Parathyroid adenoma (tissue), 2 donors: Measurements from ENCODE around the gene P2RX5.
"Not testable (repeated sequence)": the region's sequence is repeated elsewhere in the genome, so short reads cannot be mapped to it uniquely, and the experiment has no call there.

ENCODE experiments used
- H2AFZ ChIP-seq: fragments of 300-600 bp; sonication (generic); one replicate; pipeline ENCODE4 v1.7.0; 2017; ENCODE audit warnings: antibody characterized with exemption, mild to moderate bottlenecking
- H3K27ac ChIP-seq: fragments of 300-600 bp; sonication (generic); one replicate; pipeline ENCODE4 v1.7.0; 2017
- H3K27me3 ChIP-seq: fragments of 300-600 bp; sonication (generic); one replicate; pipeline ENCODE4 v1.7.0; 2017; ENCODE audit warnings: low read length; ENCODE audit not compliant: control insufficient read depth, insufficient read depth
- H3K36me3 ChIP-seq: fragments of 300-600 bp; sonication (generic); one replicate; pipeline ENCODE4 v1.7.0; 2017; ENCODE audit warnings: low read length; ENCODE audit not compliant: control insufficient read depth, insufficient read depth
- H3K4me1 ChIP-seq: fragments of 300-600 bp; sonication (generic); one replicate; pipeline ENCODE4 v1.7.0; 2017; ENCODE audit warnings: control low read depth
- H3K4me2 ChIP-seq: fragments of 300-600 bp; sonication (generic); one replicate; pipeline ENCODE4 v1.7.0; 2017; ENCODE audit warnings: low read length
- H3K4me3 ChIP-seq: fragments of 300-600 bp; sonication (generic); one replicate; pipeline ENCODE4 v1.7.0; 2017; ENCODE audit warnings: low read depth, low read length
- H3K79me2 ChIP-seq: fragments of 300-600 bp; sonication (generic); one replicate; pipeline ENCODE4 v1.7.0; 2017; ENCODE audit warnings: control low read depth
- H3K9ac ChIP-seq: fragments of 300-600 bp; sonication (generic); one replicate; pipeline ENCODE4 v1.7.0; 2017; ENCODE audit warnings: mild to moderate bottlenecking
- H3K9me3 ChIP-seq: fragments of 300-600 bp; sonication (generic); one replicate; pipeline ENCODE4 v1.7.0; 2017; ENCODE audit warnings: low read length; ENCODE audit not compliant: control insufficient read depth
- TF ChIP-seq, protein P1 (sequence below): fragments of 300-600 bp; sonication (generic); IDR thresholded peaks from one replicate; pipeline ENCODE4 v1.7.0; 2017; ENCODE audit warnings: antibody characterized with exemption, mild to moderate bottlenecking
- donor health status: primary hyperparathyroidism.

The P2RX5 gene

DNA sequence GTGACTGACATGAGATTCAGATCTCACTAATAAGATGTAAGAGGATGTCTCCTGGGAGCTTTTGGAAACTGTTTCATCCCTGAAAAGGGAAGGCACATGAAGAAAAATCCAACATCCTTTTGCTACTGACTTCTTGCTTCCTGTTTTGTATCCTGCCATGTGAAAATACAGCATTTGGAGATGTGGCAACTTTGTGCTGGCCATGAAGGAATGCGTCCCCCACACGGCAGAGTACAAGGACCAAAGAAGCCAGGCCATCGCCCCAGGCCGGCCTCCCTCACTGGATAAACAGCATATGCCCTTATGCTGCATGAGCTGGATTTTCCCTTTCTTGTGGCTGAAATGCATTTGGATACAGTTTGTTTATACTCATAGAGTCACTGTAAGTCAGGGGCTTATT is 22.2 kb upstream of the P2RX5 start:
- no peaks in the 10 kb centered on the region for H3K36me3 ChIP-seq
- H2AFZ ChIP-seq: no peak overlapping the region
- TF ChIP-seq, protein P1, sequence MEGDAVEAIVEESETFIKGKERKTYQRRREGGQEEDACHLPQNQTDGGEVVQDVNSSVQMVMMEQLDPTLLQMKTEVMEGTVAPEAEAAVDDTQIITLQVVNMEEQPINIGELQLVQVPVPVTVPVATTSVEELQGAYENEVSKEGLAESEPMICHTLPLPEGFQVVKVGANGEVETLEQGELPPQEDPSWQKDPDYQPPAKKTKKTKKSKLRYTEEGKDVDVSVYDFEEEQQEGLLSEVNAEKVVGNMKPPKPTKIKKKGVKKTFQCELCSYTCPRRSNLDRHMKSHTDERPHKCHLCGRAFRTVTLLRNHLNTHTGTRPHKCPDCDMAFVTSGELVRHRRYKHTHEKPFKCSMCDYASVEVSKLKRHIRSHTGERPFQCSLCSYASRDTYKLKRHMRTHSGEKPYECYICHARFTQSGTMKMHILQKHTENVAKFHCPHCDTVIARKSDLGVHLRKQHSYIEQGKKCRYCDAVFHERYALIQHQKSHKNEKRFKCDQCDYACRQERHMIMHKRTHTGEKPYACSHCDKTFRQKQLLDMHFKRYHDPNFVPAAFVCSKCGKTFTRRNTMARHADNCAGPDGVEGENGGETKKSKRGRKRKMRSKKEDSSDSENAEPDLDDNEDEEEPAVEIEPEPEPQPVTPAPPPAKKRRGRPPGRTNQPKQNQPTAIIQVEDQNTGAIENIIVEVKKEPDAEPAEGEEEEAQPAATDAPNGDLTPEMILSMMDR: no peak
- no peak overlapping the region for H3K4me2 ChIP-seq
- H3K27ac ChIP-seq: no peak overlapping the region
- H3K9ac ChIP-seq: no peak overlapping the region
- H3K4me3 ChIP-seq: no peak overlapping the region
- H3K9me3 ChIP-seq: no peaks in the 10 kb centered on the region
- peaks cover 7% of the 10 kb centered on the region for H3K79me2 ChIP-seq
- peaks cover 4% of the 10 kb centered on the region for H3K4me1 ChIP-seq
- no peaks in the 10 kb centered on the region for H3K27me3 ChIP-seq

DNA sequence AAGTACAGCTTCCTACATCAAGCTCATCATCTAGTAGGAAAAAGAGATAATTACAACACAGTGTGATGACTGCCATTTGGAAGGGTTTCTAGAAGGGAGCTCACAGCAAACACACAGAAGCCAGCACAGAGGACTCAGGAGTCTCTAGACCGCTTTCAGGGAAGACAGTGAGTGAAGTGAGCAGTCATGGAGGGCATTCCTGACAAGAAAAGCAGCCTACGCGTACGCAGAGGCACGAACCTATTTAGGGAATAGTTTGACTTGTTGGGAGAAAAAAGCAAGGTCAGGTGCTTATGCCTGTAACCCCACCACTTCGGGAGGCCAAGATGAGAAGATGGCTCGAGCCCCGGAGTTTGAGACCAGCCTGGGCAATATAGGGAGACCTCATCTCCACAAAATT is 19.3 kb upstream of the P2RX5 start:
- Histone ChIP-seq H3K9me3 (no peaks in the 10 kb centered on the region), H3K36me3 (no peaks in the 10 kb centered on the region)

DNA sequence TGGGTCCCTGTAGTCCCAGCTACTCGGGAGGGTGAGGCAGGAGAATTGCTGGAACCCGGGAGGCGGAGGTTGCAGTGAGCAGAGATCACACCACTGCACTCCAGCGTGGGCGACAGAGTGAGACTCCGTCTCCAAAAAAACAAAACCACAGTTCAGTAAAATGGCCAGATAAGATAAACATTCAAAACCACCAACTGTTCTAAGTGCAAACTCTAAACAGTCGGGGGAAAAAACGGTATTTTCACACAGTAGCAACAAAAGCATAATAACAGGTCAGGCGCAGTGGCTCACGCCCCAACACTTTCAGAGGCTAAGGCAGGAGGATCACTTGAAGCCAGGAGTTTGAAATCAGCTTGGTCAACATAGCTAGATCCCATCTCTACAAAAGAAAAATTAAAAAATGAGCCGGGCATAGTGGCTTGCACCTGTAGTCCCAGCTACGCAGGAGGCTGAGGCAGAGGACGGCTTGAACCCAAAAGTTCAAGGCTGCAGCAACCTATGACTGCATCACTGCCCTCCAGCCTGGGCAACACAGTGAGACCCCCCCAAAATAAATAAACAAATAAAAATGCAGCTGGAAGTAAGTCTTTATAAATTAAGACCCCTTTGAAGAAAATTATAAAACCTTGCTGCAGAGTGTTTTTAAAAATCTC is 17.0 kb upstream of the P2RX5 start:
- no peaks in the 10 kb centered on the region for H3K9me3 ChIP-seq
- H3K27ac ChIP-seq: no peak overlapping the region
- no peaks in the 10 kb centered on the region for H3K79me2 ChIP-seq
- H3K9ac ChIP-seq: no peak overlapping the region
- H3K27me3 ChIP-seq: no peaks in the 10 kb centered on the region
- no peak overlapping the region for H3K4me2 ChIP-seq
- no peak overlapping the region for H3K4me3 ChIP-seq
- H3K36me3 ChIP-seq: no peaks in the 10 kb centered on the region
- H2AFZ ChIP-seq: no peak overlapping the region
- TF ChIP-seq, protein P1: no peak
- no peaks in the 10 kb centered on the region for H3K4me1 ChIP-seq

More for the DNA sequence above, 19.3 kb upstream of the P2RX5 start:
- no peak overlapping the region for H3K4me2 ChIP-seq
- H3K4me3 ChIP-seq: no peak overlapping the region
- TF ChIP-seq, protein P1: no peak
- no peaks in the 10 kb centered on the region for H3K79me2 ChIP-seq
- H3K27ac ChIP-seq: no peak overlapping the region
- no peaks in the 10 kb centered on the region for H3K4me1 ChIP-seq
- H3K9ac ChIP-seq: no peak overlapping the region
- no peak overlapping the region for H2AFZ ChIP-seq
- H3K27me3 ChIP-seq: no peaks in the 10 kb centered on the region

DNA sequence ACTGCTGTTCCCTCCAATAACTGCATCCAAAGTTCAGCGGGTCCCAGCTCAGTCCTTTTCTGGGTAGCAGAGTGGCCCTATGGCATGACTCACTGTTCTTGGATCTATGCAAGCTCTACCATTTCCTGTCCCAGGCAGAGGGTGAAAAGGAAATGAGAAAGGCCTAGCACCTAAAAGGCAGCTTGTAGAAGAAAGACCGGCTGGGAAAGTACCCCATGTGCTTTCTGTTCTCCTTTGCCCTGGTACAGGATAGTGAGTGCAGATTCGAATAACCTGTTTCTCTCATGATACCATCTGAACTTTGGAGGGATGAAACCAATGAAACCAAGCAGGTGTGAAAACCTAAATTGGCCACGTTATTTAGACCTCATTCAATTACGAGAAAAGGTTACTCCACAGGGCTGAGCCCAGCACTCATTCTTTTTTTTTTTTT is 15.0 kb upstream of the P2RX5 start:
- Histone ChIP-seq H3K4me2 (no peak overlapping the region), H3K4me1 (no peaks in the 10 kb centered on the region), H3K27me3 (no peaks in the 10 kb centered on the region), H3K36me3 (no peaks in the 10 kb centered on the region), H3K9me3 (no peaks in the 10 kb centered on the region), H3K9ac (no peak overlapping the region), H3K27ac (no peak overlapping the region), H3K79me2 (no peaks in the 10 kb centered on the region), H3K4me3 (no peak overlapping the region), H2AFZ (no peak overlapping the region)
- TF ChIP-seq, protein P1: no peak

DNA sequence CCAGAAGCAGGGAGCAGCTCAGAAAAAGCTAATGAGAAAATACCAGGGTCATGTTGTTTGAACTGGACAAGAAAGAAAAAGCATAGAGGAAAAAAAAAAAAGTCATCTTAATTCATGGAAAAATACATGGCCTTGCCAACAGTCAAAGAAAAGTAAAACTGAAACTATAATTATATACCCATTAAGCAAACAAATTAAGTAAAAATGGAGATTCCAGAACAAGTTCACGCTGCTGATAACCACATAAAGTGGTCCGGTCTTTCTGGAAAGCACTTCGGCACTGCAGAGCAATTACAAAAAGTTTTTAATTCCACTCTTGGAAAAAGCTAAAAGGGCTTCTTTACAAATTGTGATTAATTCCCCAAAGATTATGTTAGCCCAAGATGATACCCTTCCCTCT is 12.4 kb upstream of the P2RX5 start:
- Histone ChIP-seq H3K4me1 (no peaks in the 10 kb centered on the region), H3K9ac (no peak overlapping the region), H3K36me3 (no peaks in the 10 kb centered on the region)

DNA sequence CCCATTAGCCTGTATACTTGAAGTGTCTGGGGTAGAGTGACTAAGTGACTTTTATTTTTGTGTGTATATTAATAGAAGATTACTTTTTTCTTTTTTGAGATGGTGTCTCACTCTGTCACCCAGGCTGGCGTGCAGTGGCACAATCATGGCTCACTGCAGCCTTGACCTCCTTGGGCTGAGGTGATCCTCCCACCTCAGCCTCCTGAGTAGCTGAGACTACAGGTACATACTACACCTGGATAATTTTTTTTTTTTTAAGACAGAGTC is 9.7 kb upstream of the P2RX5 start:
- not testable (repeated sequence) for H3K9ac ChIP-seq, H3K4me1 ChIP-seq, H3K27me3 ChIP-seq, H3K79me2 ChIP-seq, H3K4me2 ChIP-seq, H2AFZ ChIP-seq, H3K9me3 ChIP-seq, H3K4me3 ChIP-seq, H3K27ac ChIP-seq, H3K36me3 ChIP-seq

More for the DNA sequence above, 12.4 kb upstream of the P2RX5 start:
- TF ChIP-seq, protein P1: no peak
- no peak overlapping the region for H3K4me3 ChIP-seq
- H3K27ac ChIP-seq: no peak overlapping the region
- no peaks in the 10 kb centered on the region for H3K79me2 ChIP-seq
- H3K4me2 ChIP-seq: no peak overlapping the region
- no peaks in the 10 kb centered on the region for H3K9me3 ChIP-seq
- H3K27me3 ChIP-seq: no peaks in the 10 kb centered on the region
- no peak overlapping the region for H2AFZ ChIP-seq
